ENCODE measurements around the gene MYLK. TPM values are rescaled to one million over a fixed set of nuclear protein-coding genes. Genes with fewer than 3 reads are reported as not detected.

The MYLK gene
- total and polyA plus RNA-seq, 4 donors: 17.1 to 158 (median 41.9) TPM

DNA sequence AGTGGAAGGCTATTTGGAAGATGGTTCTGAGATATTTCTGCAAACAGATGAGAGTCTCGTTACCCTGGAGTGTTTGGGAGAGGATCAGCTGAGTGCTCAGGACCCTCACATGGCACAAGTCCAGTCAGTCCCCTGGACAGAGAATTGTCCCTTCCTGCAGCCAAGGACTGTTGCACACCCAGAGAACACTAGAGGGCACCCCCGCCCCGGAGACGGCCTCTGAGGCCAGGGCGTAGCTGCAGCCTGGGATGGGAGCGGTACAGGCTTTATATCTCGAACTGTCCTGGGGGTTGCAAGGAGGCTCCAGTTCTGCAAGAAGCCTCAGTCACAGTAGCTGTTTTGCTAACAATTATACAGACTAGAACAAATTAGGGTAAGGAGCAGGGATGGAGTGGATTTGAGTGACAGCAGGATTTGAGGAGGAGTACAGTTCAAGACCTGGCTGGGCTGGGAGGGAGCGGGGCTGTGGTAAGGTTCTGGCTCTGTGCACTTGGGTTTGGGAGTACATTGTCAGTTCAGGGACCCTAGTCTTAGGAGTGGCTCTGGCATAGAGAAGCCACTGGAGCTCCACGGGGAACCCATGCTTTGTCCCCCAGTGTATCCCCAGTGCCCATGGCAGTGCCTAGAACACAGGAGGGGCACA lies 231.7 kb downstream of the MYLK start:
- H3K4me3 ChIP-seq (ENCODE audit: low read depth in 1 of 3, low read length in 3 of 3): no peak overlapping the region
- DNase-seq (ENCODE audit: low spot score): peak; percentile 80
- H3K4me1 ChIP-seq (ENCODE audit: control insufficient read depth in 4 of 4, insufficient read depth in 4 of 4, low read length in 3 of 4): peaks cover 4 to 19% (median 17%) of the 10 kb centered on the region in 4 donors
- TF ChIP-seq NR2F2 (IDR thresholded peaks at IDR 0.05): no peak
- TF ChIP-seq RXRA (IDR thresholded peaks at IDR 0.05): peak in 1 of 2 donors; percentile 11
- TF ChIP-seq TAF1 (conservative IDR thresholded peaks at IDR 0.05): no peak
- TF ChIP-seq RAD21 (IDR thresholded peaks at IDR 0.05): peak; percentile 95 to 97
- TF ChIP-seq, protein P1, sequence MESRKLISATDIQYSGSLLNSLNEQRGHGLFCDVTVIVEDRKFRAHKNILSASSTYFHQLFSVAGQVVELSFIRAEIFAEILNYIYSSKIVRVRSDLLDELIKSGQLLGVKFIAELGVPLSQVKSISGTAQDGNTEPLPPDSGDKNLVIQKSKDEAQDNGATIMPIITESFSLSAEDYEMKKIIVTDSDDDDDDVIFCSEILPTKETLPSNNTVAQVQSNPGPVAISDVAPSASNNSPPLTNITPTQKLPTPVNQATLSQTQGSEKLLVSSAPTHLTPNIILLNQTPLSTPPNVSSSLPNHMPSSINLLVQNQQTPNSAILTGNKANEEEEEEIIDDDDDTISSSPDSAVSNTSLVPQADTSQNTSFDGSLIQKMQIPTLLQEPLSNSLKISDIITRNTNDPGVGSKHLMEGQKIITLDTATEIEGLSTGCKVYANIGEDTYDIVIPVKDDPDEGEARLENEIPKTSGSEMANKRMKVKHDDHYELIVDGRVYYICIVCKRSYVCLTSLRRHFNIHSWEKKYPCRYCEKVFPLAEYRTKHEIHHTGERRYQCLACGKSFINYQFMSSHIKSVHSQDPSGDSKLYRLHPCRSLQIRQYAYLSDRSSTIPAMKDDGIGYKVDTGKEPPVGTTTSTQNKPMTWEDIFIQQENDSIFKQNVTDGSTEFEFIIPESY (IDR thresholded peaks at IDR 0.05): no peak
- TF ChIP-seq YY1 (IDR thresholded peaks at IDR 0.05): no peak
- TF ChIP-seq, protein P2, sequence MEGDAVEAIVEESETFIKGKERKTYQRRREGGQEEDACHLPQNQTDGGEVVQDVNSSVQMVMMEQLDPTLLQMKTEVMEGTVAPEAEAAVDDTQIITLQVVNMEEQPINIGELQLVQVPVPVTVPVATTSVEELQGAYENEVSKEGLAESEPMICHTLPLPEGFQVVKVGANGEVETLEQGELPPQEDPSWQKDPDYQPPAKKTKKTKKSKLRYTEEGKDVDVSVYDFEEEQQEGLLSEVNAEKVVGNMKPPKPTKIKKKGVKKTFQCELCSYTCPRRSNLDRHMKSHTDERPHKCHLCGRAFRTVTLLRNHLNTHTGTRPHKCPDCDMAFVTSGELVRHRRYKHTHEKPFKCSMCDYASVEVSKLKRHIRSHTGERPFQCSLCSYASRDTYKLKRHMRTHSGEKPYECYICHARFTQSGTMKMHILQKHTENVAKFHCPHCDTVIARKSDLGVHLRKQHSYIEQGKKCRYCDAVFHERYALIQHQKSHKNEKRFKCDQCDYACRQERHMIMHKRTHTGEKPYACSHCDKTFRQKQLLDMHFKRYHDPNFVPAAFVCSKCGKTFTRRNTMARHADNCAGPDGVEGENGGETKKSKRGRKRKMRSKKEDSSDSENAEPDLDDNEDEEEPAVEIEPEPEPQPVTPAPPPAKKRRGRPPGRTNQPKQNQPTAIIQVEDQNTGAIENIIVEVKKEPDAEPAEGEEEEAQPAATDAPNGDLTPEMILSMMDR (IDR thresholded peaks at IDR 0.05; ENCODE audit: low read depth, low read length, missing input control): peak; percentile 73
- TF ChIP-seq, protein P3, sequence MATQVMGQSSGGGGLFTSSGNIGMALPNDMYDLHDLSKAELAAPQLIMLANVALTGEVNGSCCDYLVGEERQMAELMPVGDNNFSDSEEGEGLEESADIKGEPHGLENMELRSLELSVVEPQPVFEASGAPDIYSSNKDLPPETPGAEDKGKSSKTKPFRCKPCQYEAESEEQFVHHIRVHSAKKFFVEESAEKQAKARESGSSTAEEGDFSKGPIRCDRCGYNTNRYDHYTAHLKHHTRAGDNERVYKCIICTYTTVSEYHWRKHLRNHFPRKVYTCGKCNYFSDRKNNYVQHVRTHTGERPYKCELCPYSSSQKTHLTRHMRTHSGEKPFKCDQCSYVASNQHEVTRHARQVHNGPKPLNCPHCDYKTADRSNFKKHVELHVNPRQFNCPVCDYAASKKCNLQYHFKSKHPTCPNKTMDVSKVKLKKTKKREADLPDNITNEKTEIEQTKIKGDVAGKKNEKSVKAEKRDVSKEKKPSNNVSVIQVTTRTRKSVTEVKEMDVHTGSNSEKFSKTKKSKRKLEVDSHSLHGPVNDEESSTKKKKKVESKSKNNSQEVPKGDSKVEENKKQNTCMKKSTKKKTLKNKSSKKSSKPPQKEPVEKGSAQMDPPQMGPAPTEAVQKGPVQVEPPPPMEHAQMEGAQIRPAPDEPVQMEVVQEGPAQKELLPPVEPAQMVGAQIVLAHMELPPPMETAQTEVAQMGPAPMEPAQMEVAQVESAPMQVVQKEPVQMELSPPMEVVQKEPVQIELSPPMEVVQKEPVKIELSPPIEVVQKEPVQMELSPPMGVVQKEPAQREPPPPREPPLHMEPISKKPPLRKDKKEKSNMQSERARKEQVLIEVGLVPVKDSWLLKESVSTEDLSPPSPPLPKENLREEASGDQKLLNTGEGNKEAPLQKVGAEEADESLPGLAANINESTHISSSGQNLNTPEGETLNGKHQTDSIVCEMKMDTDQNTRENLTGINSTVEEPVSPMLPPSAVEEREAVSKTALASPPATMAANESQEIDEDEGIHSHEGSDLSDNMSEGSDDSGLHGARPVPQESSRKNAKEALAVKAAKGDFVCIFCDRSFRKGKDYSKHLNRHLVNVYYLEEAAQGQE (IDR thresholded peaks at IDR 0.05): no peak
- TF ChIP-seq, protein P4, sequence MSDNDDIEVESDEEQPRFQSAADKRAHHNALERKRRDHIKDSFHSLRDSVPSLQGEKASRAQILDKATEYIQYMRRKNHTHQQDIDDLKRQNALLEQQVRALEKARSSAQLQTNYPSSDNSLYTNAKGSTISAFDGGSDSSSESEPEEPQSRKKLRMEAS (IDR thresholded peaks at IDR 0.05): no peak
- 44% methylated on average over 9 of the region's 9 CpGs for WGBS
- no peaks in the 10 kb centered on the region for H3K9me3 ChIP-seq (ENCODE audit: control insufficient read depth in 4 of 4, low read length in 3 of 4)
- no peaks in the 10 kb centered on the region for H3K27me3 ChIP-seq (ENCODE audit: control insufficient read depth in 4 of 4, insufficient read depth in 4 of 4, low read length in 3 of 4)
- H3K9ac ChIP-seq (ENCODE audit: low read depth in 1 of 2, low read length in 2 of 2): no peak overlapping the region
- H3K27ac ChIP-seq (ENCODE audit: low read depth in 1 of 2, low read length in 2 of 2): peak overlapping the region; percentile 54 to 59
- peaks cover 14 to 59% (median 46%) of the 10 kb centered on the region in 4 donors for H3K36me3 ChIP-seq (ENCODE audit: control insufficient read depth in 4 of 4, insufficient read depth in 3 of 4, low read depth in 1 of 4, low read length in 3 of 4)

DNA sequence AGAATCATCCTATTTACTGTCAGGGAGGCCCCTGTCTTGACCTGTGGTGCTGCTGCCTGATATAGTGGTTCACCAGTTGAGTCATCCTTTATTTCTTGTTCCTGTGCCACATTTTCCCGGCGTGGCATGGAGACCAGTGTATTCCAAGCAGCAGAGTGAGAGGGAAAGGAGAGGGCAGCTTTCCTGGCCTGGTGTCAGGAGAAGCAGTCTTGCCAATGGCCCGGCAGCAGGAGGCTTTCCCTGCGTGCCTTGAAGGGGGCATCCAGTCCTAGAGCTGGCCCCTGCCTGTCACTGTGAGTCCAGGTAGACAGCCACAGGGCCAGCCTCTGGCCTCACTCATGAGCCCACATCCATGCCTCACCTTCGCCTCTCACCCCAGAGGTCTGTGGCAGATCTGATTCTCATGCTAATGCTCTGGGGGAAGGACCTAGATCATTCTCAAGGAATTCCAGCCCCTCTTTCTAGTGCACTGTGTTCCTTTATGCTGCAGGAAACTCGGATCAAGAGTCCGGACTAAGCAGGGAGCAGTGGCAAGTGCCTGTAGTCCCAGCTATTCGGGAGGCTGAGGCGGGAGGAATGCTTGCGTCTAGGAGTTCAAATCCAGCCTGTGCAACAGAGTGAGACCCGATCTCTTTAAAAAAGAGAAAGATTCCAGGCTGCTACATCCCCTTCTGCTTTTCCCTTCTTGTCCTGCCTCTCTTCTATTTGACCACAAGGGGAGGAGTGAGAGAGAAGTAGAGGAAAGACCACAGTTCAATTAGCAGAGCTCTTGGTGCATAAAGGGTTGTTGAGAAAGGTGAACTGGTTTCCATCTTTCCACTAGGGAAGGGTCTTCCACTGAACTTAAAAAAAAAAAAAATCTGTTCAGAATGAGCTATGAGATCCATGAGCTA lies 232.4 kb downstream of the MYLK start:
- TF ChIP-seq, protein P1 (IDR thresholded peaks at IDR 0.05): no peak
- Histone ChIP-seq H3K4me3 (ENCODE audit: low read depth in 1 of 3, low read length in 3 of 3) (no peak overlapping the region), H3K27ac (ENCODE audit: low read depth in 1 of 2, low read length in 2 of 2) (no peak overlapping the region), H3K9ac (ENCODE audit: low read depth in 1 of 2, low read length in 2 of 2) (no peak overlapping the region), H3K4me1 (ENCODE audit: control insufficient read depth in 4 of 4, insufficient read depth in 4 of 4, low read length in 3 of 4) (peaks cover 4 to 19% (median 17%) of the 10 kb centered on the region in 4 donors), H3K36me3 (ENCODE audit: control insufficient read depth in 4 of 4, insufficient read depth in 3 of 4, low read depth in 1 of 4, low read length in 3 of 4) (peaks cover 14 to 61% (median 45%) of the 10 kb centered on the region in 4 donors), H3K27me3 (ENCODE audit: control insufficient read depth in 4 of 4, insufficient read depth in 4 of 4, low read length in 3 of 4) (no peaks in the 10 kb centered on the region), H3K9me3 (ENCODE audit: control insufficient read depth in 4 of 4, low read length in 3 of 4) (no peaks in the 10 kb centered on the region)
- no peak for DNase-seq (ENCODE audit: low spot score)
- 91% methylated on average over 11 of the region's 11 CpGs for WGBS

All from liver (tissue), 9 donors.